ENCODE results near the gene ERC2. TPM values are rescaled to one million over a fixed set of nuclear protein-coding genes. Genes with fewer than 3 reads are reported as not detected.

The ERC2 gene
- total RNA-seq, 1 donor from 2014 or later: 32.5 TPM

DNA sequence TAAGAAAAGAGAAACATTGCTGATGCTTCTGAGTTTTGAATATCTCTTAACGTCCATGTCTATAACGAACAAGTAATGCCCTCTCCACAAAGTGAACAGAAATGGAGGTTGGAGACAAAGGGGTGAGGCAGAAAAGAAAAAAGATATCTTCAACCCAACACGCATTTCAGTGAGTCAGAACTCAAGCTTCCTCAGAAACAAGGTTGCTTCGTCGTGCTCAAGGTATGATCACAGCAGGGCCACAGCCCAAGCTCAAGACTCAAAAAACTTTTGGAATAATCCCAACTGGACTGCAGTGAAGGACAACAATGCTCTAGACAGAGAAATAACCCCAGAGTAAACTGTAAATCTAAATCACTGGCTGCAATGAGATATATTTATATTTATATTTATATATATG is 1000.0 kb downstream of the ERC2 start:
- no peak for DNase-seq (ENCODE audit: low spot score, unreplicated experiment)
- TF ChIP-seq, protein P1, sequence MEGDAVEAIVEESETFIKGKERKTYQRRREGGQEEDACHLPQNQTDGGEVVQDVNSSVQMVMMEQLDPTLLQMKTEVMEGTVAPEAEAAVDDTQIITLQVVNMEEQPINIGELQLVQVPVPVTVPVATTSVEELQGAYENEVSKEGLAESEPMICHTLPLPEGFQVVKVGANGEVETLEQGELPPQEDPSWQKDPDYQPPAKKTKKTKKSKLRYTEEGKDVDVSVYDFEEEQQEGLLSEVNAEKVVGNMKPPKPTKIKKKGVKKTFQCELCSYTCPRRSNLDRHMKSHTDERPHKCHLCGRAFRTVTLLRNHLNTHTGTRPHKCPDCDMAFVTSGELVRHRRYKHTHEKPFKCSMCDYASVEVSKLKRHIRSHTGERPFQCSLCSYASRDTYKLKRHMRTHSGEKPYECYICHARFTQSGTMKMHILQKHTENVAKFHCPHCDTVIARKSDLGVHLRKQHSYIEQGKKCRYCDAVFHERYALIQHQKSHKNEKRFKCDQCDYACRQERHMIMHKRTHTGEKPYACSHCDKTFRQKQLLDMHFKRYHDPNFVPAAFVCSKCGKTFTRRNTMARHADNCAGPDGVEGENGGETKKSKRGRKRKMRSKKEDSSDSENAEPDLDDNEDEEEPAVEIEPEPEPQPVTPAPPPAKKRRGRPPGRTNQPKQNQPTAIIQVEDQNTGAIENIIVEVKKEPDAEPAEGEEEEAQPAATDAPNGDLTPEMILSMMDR (IDR thresholded peaks at IDR 0.05; ENCODE audit: unreplicated experiment): no peak
- H3K4me3 Mint-ChIP-seq (ENCODE audit: low read depth): no peak overlapping the region
- H3K36me3 Mint-ChIP-seq (ENCODE audit: insufficient read depth): peaks cover 2% of the 10 kb centered on the region
- H3K4me1 Mint-ChIP-seq (ENCODE audit: low read depth): no peaks in the 10 kb centered on the region
- no peak overlapping the region for H3K27ac Mint-ChIP-seq
- no peaks in the 10 kb centered on the region for H3K9me3 Mint-ChIP-seq (ENCODE audit: low read depth)
- H3K27me3 Mint-ChIP-seq: peaks cover 15% of the 10 kb centered on the region

DNA sequence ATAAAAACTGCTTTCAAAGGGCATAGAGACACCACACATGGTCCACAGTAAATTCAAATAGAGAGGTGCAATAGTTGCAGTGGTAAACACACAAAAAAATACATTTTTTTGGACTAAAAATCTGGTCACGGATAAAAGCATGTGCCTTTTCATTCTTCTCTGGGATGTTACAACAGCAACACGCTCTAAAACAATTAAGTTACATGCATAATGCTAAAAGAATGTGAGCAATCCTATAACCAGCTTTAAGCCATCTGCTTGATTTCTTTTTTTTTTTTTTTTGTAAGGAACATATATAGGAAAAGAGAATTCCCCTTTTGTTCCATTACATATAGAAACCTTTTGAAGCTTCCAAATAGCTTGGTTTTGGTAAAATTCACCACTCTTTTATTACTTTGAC is 1001.2 kb downstream of the ERC2 start:
- Mint-ChIP-seq H3K27me3 (peaks cover 4% of the 10 kb centered on the region), H3K4me1 (ENCODE audit: low read depth) (no peaks in the 10 kb centered on the region), H3K36me3 (ENCODE audit: insufficient read depth) (peaks cover 2% of the 10 kb centered on the region), H3K9me3 (ENCODE audit: low read depth) (no peaks in the 10 kb centered on the region), H3K4me3 (ENCODE audit: low read depth) (no peak overlapping the region), H3K27ac (no peak overlapping the region)
- no peak for DNase-seq (ENCODE audit: low spot score, unreplicated experiment)
- TF ChIP-seq, protein P1 (IDR thresholded peaks at IDR 0.05; ENCODE audit: unreplicated experiment): no peak

DNA sequence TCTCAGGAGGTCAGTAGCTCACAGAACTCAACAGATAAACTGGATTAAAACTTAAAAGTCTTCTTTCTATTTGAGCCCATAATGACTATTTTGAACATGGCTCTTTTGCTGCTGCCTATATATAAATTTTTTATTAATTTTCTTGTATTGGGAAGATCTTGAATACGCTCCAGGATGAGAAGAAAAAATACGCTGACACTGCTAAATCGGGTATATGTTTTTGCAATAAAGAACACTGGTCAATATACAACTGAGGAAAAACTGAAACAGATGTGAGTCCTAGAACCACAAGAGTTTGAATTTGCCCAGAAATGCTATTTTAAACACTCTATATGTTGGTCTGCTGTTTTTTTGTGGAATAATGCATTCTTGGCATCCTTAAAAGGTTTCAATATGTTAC is 1001.7 kb downstream of the ERC2 start:
- Mint-ChIP-seq H3K4me1 (ENCODE audit: low read depth) (no peaks in the 10 kb centered on the region), H3K36me3 (ENCODE audit: insufficient read depth) (no peaks in the 10 kb centered on the region), H3K4me3 (ENCODE audit: low read depth) (no peak overlapping the region), H3K27me3 (no peaks in the 10 kb centered on the region), H3K27ac (no peak overlapping the region), H3K9me3 (ENCODE audit: low read depth) (no peaks in the 10 kb centered on the region)
- TF ChIP-seq, protein P1 (IDR thresholded peaks at IDR 0.05; ENCODE audit: unreplicated experiment): no peak
- DNase-seq (ENCODE audit: low spot score, unreplicated experiment): no peak

DNA sequence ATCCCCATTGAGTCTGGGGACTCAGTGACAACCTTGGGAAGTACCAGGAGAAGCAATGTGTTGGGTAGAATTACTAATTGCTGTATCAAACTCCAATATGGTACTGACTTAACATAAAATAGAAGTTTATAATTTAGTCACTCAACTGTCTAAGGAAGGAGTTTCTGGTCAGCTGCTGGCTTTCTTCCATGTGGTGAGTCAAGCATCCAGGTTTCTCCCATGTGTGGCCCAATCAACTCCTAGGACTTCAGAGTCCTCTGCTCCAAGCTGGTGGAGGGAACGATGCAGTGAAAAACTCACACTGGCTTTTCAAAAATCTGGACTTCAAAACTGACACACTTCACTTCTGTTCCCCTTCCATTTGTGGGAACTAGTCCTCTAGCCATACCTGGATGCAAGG is 1006.4 kb downstream of the ERC2 start:
- Mint-ChIP-seq H3K27me3 (peaks cover 13% of the 10 kb centered on the region), H3K4me1 (ENCODE audit: low read depth) (no peaks in the 10 kb centered on the region), H3K9me3 (ENCODE audit: low read depth) (no peaks in the 10 kb centered on the region), H3K4me3 (ENCODE audit: low read depth) (no peak overlapping the region), H3K36me3 (ENCODE audit: insufficient read depth) (no peaks in the 10 kb centered on the region), H3K27ac (no peak overlapping the region)
- TF ChIP-seq, protein P1 (IDR thresholded peaks at IDR 0.05; ENCODE audit: unreplicated experiment): no peak
- no peak for DNase-seq (ENCODE audit: low spot score, unreplicated experiment)

DNA sequence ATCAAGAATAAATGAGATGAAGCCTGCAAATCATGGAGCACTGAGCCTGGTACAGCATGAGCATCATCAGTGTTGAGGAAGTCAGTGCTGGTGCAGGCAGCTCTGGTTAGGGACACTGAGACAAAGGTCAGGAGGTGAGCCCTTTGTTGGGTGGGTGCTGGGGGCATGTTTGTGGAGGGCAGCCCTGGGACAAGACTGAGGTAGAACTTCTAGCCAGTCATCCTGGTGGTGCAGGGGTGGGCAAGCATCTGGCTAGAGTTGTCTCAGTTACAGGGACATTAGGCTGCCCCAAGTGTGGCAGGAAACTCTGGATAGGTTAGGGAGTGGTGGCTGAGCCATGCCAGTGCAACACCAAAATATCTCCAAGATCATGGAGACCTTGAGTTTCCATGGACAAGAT is 1008.4 kb downstream of the ERC2 start:
- H3K9me3 Mint-ChIP-seq (ENCODE audit: low read depth): no peaks in the 10 kb centered on the region
- TF ChIP-seq, protein P1 (IDR thresholded peaks at IDR 0.05; ENCODE audit: unreplicated experiment): no peak
- DNase-seq (ENCODE audit: low spot score, unreplicated experiment): no peak

More for the DNA sequence above, 1008.4 kb downstream of the ERC2 start:
- Mint-ChIP-seq H3K4me3 (ENCODE audit: low read depth) (no peak overlapping the region), H3K4me1 (ENCODE audit: low read depth) (no peaks in the 10 kb centered on the region), H3K27ac (no peak overlapping the region), H3K36me3 (ENCODE audit: insufficient read depth) (no peaks in the 10 kb centered on the region), H3K27me3 (peaks cover 25% of the 10 kb centered on the region)

Small RNAs within 50 kb of the gene (microRNA-seq; reads per million reads assigned to microRNA genes)
- 2.4 reads per million for gene MIR3938 (ENCODE audit: borderline number of aligned reads, unreplicated experiment)

Other genes starting within 250 kb of the ERC2 start
- 46.4 and 52.7 TPM in 2 replicates for gene CCDC66, start 88.7 kb upstream of the ERC2 start, total RNA-seq
- 64.2 and 67.6 TPM in 2 replicates for gene TASOR, start 214.8 kb upstream of the ERC2 start, total RNA-seq